K562 (cell line): ENCODE data around the gene SLC39A5. TPM values are rescaled to one million over a fixed set of nuclear protein-coding genes. Genes with fewer than 3 reads are reported as not detected.

ENCODE experiments used
- ARID4B ChIP-seq: sonication (generic); formaldehyde crosslinking; IDR thresholded peaks from 2 replicates; pipeline ENCODE4 v1.8.0; 2022; ENCODE audit warnings: mild to moderate bottlenecking, missing genetic modification reagents
- SRSF1 ChIP-seq: fragments of 200-400 bp; formaldehyde crosslinking; IDR thresholded peaks from 2 replicates; pipeline ENCODE4 v1.6.1; 2017; ENCODE audit warnings: mild to moderate bottlenecking, low read depth, low read length, moderate library complexity
- TRIM28 ChIP-seq: fragments of 450-650 bp; IDR thresholded peaks from 2 replicates; pipeline ENCODE4 v1.6.1; 2017
- ZNF12 ChIP-seq: sonication (generic); formaldehyde crosslinking; IDR thresholded peaks from 2 replicates; pipeline ENCODE4 v1.4.0; 2020; ENCODE audit warnings: mild to moderate bottlenecking, missing genetic modification reagents
- ZNF121 ChIP-seq: sonication (generic); formaldehyde crosslinking; conservative IDR thresholded peaks from 2 replicates; pipeline ENCODE4 v1.8.0; 2022; ENCODE audit warnings: missing genetic modification reagents
- polyA plus RNA-seq, 8 experiments: library from polyadenylated mRNA; depleted of rRNA in 4 of 8; stranded (reverse) in 5 of 8; unstranded in 3 of 8; fragments of >200 nt; fragmentation: Nextera tagmentation in 2 of 8; fragmentation: Illumina TruSeq in 1 of 8; extraction: Ambion mirVana in 2 of 8; extraction: Trizol in 1 of 8; gene quantifications; 2 replicates each; pipeline versions ENCODE4 v1.2.1 to v1.2.3, GENCODE V29; 2011 to 2014; ENCODE audit warnings: inconsistent platforms in 1 of 8, missing spikeins in 1 of 8
- total RNA-seq, 7 experiments: library from RNA; depleted of rRNA in 6 of 7; stranded (reverse); fragments of >200 nt in 6 of 7; fragmentation: Illumina TruSeq in 2 of 7; extraction: Trizol in 2 of 7; gene quantifications; 2 replicates each; pipeline versions ENCODE4 v1.2.1 to v1.2.3, GENCODE V29; 2011 to 2021; ENCODE audit warnings: low replicate concordance in 1 of 7
- TF ChIP-seq, protein P1 (sequence below): fragments of 450-650 bp; IDR thresholded peaks from 2 replicates; pipeline ENCODE4 v1.6.1; 2016; ENCODE audit warnings: borderline replicate concordance
- TF ChIP-seq, protein P2 (sequence below), 3 experiments: fragments of 200-800 bp in 1 of 3; sonication (Bioruptor generic) in 1 of 3; sonication (generic) in 1 of 3; formaldehyde crosslinking in 1 of 3; IDR thresholded peaks; 2 replicates each; pipeline versions ENCODE4 v1.6.1 to v1.8.0; 2016 to 2022; ENCODE audit warnings: mild to moderate bottlenecking in 2 of 3, missing compliant biosample characterization in 2 of 3, missing genetic modification characterization in 2 of 3, missing genetic modification reagents in 1 of 3

The SLC39A5 gene
- total and polyA plus RNA-seq, 9 of the 15 experiments (the other 6 are each of a cell fraction or from before 2014, with no cell fraction given): 0.08 to 0.10 TPM; not detected in 7

DNA sequence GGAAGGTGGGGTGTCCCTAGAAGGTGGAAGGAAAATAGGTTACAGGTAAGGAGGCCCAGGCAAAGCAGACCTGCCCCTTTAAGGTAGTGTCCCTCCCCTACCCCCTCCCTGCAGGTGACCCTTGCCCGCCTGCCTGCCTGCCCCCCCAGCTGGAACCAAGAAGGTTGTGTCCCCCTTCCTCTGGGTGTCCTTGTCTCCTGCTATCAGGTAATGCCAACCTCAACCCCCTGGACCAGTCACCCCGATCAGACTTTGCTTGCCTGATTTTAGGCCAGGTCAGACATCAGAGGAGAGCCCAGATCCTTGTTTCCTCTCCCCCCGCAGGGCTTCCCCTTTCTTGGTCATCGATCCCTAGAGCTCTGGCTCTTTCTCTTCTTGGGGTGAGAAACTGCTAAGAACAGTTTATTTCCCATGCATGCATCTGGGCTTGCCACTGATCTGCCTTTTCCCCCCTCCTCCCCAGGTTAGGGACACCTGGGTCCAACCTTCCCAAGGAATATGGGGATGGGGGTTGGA, at the start of gene SLC39A5 (continued):
- TF ChIP-seq, protein P1, sequence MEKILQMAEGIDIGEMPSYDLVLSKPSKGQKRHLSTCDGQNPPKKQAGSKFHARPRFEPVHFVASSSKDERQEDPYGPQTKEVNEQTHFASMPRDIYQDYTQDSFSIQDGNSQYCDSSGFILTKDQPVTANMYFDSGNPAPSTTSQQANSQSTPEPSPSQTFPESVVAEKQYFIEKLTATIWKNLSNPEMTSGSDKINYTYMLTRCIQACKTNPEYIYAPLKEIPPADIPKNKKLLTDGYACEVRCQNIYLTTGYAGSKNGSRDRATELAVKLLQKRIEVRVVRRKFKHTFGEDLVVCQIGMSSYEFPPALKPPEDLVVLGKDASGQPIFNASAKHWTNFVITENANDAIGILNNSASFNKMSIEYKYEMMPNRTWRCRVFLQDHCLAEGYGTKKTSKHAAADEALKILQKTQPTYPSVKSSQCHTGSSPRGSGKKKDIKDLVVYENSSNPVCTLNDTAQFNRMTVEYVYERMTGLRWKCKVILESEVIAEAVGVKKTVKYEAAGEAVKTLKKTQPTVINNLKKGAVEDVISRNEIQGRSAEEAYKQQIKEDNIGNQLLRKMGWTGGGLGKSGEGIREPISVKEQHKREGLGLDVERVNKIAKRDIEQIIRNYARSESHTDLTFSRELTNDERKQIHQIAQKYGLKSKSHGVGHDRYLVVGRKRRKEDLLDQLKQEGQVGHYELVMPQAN: no peak
- no peak for TF ChIP-seq ARID4B (CRISPR knock-in tag)
- TF ChIP-seq SRSF1: no peak
- TF ChIP-seq TRIM28: no peak
- TF ChIP-seq ZNF12 (CRISPR knock-in tag): no peak
- TF ChIP-seq, protein P2, sequence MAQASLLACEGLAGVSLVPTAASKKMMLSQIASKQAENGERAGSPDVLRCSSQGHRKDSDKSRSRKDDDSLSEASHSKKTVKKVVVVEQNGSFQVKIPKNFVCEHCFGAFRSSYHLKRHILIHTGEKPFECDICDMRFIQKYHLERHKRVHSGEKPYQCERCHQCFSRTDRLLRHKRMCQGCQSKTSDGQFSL (CRISPR knock-in tag; IDR thresholded peaks at IDR 0.05): peak; percentile 37; the same call in 1 of the 2 replicates
- TF ChIP-seq, protein P2 (tag; IDR thresholded peaks at IDR 0.05): no peak
- TF ChIP-seq ZNF121 (CRISPR knock-in tag): no peak
- TF ChIP-seq, all 486 proteins: peak for 2
